ENCODE results near the gene CELF5. TPM values are rescaled to one million over a fixed set of nuclear protein-coding genes. Genes with fewer than 3 reads are reported as not detected.
"Not testable (repeated sequence)": the region's sequence is repeated elsewhere in the genome, so short reads cannot be mapped to it uniquely, and the experiment has no call there.

CELF5 gene
- total RNA-seq, 1 donor from 2014 or later: 2.3 TPM

GRCh38 chr19:3198901-3199700 lies 25.4 kb upstream of the CELF5 start:
- H3K9me3 Mint-ChIP-seq: no peaks in the 10 kb centered on the region
- peaks cover 4% of the 10 kb centered on the region for H3K36me3 Mint-ChIP-seq (ENCODE audit: low read depth)
- H3K27ac Mint-ChIP-seq (ENCODE audit: unreplicated experiment): no peak overlapping the region
- no peak for TF ChIP-seq CTCF (conservative IDR thresholded peaks at IDR 0.05)
- H3K4me1 Mint-ChIP-seq: no peaks in the 10 kb centered on the region
- no peaks in the 10 kb centered on the region for H3K27me3 Mint-ChIP-seq (ENCODE audit: low read depth)
- H3K4me3 Mint-ChIP-seq: no peak overlapping the region
- no peak for DNase-seq (ENCODE audit: low read depth, low spot score)

- Mint-ChIP-seq H3K27ac (ENCODE audit: unreplicated experiment) (peak overlapping the region; percentile 84), H3K27me3 (ENCODE audit: low read depth) (no peaks in the 10 kb centered on the region)
These were observed 23.3 kb upstream of the CELF5 start for GRCh38 chr19:3201072-3201700.

GRCh38 chr19:3201911-3202310 lies 22.6 kb upstream of the CELF5 start:
- DNase-seq (ENCODE audit: low read depth, low spot score): no peak
- Mint-ChIP-seq H3K27me3 (ENCODE audit: low read depth) (no peaks in the 10 kb centered on the region), H3K4me1 (no peaks in the 10 kb centered on the region), H3K4me3 (no peak overlapping the region), H3K36me3 (ENCODE audit: low read depth) (no peaks in the 10 kb centered on the region), H3K27ac (ENCODE audit: unreplicated experiment) (no peak overlapping the region), H3K9me3 (no peaks in the 10 kb centered on the region)
- no peak for TF ChIP-seq CTCF (conservative IDR thresholded peaks at IDR 0.05)

More at GRCh38 chr19:3201072-3201700, 23.3 kb upstream of the CELF5 start:
- Mint-ChIP-seq H3K4me3 (no peak overlapping the region), H3K36me3 (ENCODE audit: low read depth) (no peaks in the 10 kb centered on the region), H3K4me1 (no peaks in the 10 kb centered on the region), H3K9me3 (no peaks in the 10 kb centered on the region)
- DNase-seq (ENCODE audit: low read depth, low spot score): no peak
- TF ChIP-seq CTCF (conservative IDR thresholded peaks at IDR 0.05): no peak

GRCh38 chr19:3202346-3202745 lies 22.1 kb upstream of the CELF5 start:
- Mint-ChIP-seq H3K27ac (ENCODE audit: unreplicated experiment) (no peak overlapping the region), H3K4me1 (no peaks in the 10 kb centered on the region), H3K9me3 (no peaks in the 10 kb centered on the region), H3K4me3 (no peak overlapping the region), H3K27me3 (ENCODE audit: low read depth) (no peaks in the 10 kb centered on the region), H3K36me3 (ENCODE audit: low read depth) (no peaks in the 10 kb centered on the region)
- TF ChIP-seq CTCF (conservative IDR thresholded peaks at IDR 0.05): no peak
- no peak for DNase-seq (ENCODE audit: low read depth, low spot score)

- H3K9me3 Mint-ChIP-seq; H3K27me3 Mint-ChIP-seq (ENCODE audit: low read depth); H3K27ac Mint-ChIP-seq (ENCODE audit: unreplicated experiment); H3K4me1 Mint-ChIP-seq; H3K4me3 Mint-ChIP-seq; H3K36me3 Mint-ChIP-seq (ENCODE audit: low read depth); DNase-seq (ENCODE audit: low read depth, low spot score): not testable (repeated sequence)
These were observed 21.6 kb upstream of the CELF5 start for GRCh38 chr19:3202895-3203294.
